NCI-H510A treated with DMSO at 0.1 percent for 48 hours (cell line): ENCODE data around the gene IQGAP3.
A peak's percentile ranks its signal among the peaks of the same experiment; 100 is the strongest.

Experiments used
- DNase-seq: peaks from one replicate; lab custom pipeline; 2025; lab: John Stamatoyannopoulos, UW

The IQGAP3 gene

DNA sequence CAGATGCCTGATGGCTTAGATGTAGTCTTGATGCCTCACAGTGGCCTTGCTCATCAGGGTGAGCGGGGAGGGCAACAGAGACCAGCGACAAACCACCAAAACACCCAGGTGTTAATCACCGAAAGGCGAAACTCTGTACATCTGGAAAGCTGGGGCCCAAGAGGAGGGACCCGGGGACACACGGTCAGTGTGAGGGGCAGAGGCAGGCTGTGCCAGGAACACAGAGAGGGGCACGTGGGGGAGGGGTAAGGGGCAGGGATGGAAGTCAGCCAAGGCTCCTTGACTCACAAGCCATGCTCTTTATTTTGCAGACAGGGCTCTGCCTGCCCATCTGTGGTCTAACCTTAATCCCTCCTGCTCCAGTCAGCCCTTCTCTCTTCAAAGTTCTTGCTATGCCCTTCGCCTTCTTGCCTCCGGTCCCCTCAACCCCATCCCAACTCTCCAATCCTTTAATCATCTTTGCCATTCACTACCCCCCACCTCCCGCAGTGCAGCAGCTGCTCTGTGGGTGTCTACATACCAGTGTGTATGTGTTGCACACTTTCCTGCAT is 76.1 kb downstream of the IQGAP3 start:
- no peak for DNase-seq

- DNase-seq: no peak
These were observed 76.8 kb downstream of the IQGAP3 start for GRCh38 chr1:156495401-156496140.

DNA sequence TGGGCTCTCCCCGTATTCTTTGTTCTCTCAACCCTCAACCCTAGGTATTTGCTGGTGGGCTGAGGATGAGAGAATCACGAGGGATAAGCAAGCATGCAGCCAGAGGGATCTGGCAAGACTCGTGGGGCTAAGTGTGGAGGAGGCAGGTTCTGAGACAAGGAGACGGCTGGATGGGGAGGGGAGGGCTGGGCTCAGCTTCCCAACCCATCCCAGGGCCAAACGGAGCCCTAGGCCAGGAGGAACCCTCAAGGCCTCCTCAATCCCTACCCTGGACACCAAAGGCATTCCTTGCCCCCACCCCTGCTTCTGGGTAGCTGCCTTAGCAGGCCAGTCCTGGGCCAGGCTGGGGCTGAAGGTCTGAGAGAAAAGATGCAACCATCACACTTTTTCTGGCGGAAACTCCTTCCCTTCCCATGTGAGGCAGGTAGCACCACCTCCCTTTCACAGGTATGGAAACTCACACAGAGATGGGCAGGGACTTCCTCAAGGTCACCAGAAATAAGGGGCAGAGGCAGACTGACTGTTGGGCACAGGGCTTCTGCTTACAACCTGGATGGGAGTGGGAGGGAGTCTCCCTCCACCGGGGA is 78.0 kb downstream of the IQGAP3 start:
- no peak for DNase-seq

DNA sequence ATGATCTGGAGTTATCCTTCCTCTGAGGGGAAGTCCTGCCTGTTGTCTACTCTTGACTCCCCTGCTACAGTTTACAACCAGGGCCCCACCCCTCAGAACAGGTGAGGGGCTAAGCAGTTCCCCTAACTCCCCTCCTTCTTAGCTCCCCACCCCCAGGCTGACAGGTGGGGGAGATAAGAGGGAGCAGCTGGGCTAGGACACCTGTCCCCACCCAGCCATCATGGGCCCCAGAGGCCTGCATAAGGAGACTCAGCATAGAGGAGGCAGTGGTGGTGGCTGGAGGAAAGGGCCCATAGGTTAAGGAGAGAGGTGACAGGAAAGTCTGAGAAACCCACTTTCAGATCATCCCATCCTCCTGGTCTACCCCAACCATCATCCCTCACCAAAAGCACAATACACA is 78.6 kb downstream of the IQGAP3 start:
- DNase-seq: no peak

- no peak for DNase-seq
These were observed 79.2 kb downstream of the IQGAP3 start for GRCh38 chr1:156493154-156493631.

- no peak for DNase-seq
These were observed 79.7 kb downstream of the IQGAP3 start for GRCh38 chr1:156492591-156493080.

GRCh38 chr1:156492013-156492590 is 80.3 kb downstream of the IQGAP3 start:
- DNase-seq: no peak

GRCh38 chr1:156491151-156491949 is 81.0 kb downstream of the IQGAP3 start:
- no peak for DNase-seq

DNA sequence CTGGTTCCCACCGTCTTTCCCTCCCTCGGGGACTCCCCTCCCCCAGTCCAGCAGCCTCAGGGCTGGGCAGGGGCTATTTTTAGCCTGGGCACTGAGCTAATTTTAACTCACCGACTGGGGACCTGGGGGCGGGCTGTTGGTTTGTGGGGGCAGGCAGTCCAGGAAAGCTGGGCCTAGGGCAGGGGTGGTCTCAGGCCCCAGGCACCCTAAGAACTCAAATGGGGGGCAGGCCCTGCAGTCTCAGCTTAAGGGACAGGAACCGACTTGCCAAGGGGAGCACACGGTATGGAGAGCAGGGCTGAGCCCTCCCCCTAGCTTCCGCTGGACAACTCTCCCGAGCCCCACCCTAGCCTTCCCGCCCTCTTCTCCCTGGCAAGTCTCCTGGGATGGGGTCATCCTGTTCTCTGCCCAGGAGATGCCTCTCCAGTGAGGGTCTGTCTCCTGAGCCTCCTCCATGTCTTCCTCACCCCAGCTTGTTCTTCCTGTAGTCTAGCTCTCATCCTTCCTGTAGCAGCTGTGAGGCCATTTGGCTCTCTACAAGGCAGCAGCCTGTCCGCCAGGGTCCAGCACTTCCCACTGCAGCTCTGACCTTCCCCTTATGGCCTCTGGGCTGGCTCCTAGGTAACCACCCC is 81.8 kb downstream of the IQGAP3 start:
- peak; percentile 36 for DNase-seq

- DNase-seq: no peak
These were observed 82.5 kb downstream of the IQGAP3 start for GRCh38 chr1:156489935-156490293.

DNA sequence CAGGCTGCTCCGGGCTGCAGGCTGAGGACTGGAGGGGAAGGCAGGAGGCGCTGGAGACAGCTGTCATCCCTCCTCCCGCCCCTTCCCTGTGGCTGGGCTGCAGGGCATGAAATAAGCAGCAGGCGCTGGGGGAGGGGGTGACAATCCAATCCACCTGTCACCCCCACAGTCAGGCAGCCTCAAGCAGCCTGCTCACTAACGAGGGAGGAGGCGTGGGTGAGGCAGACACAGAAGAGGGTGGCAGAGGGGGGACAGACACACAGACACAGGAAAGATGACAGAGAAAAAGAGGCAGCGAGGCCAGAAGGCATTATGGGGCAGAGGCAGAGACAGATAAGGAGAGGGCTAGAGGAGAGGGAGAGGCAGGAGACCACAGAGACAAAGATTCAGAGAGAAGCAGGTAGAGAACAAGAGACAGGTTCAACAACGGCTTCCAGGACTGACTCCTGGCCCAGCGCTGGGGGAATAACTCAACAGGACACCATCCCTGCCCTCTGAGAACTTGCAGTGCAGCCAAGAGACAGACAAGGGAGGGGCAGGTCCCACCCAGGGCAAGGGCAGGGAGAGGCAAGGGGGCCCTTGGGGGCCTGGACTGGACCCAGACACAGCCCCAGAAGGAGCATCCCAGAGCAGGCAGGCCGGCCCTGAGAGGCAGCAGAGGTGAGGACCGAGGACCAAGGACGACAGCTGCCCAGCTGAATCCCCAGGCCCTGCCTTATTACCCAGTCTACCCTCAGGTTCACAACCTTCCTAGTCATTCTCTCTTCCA is 83.0 kb downstream of the IQGAP3 start:
- peak; percentile 95 for DNase-seq

DNA sequence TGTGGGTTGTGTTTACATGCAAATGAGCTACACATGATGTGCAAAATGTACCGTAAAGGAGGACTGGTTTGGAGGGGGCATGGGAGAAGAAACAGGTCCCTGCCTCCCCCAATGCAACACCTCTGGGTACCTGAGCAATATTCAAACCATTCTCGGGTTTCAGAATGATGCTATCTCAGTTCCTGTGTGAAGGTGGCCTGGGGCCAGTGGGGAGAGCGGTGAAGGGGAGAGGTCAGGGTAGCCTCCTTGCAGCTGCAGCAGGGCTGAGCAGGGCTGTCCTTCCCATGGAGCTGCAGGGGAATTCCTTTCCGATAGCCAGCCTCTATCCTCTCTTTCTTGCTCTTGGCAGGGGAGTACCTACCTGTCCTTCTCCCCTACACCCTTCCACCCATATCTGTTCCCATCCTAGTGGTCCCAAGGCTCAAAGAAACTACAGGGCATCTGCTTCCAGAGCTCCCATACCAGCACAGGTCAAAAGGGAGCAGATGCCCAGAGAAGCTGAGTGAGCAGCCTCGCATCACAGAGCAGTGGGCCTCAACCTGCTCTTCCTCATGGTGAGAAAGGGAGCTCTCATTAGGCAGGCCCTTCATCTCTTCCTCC is 83.7 kb downstream of the IQGAP3 start:
- DNase-seq: no peak

DNA sequence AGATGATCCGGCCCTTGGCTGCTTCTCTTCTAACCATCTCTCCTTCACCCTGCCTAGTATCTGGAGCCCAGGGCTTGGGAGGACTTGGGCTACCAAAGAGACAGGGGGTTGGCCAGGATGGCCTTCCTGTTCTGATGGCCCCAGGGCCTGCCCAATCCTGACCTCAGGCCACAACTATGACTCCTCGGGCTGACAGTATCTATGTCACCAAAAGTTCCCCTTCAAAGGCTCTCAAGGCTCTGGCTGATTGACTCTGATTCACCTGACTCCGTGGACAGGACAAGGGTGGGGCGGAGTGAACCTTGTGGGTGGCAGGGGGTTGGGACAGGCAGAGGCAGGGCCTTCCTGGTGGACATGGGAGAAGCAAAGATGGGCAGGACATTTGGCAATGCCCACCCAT is 84.5 kb downstream of the IQGAP3 start:
- no peak for DNase-seq

DNA sequence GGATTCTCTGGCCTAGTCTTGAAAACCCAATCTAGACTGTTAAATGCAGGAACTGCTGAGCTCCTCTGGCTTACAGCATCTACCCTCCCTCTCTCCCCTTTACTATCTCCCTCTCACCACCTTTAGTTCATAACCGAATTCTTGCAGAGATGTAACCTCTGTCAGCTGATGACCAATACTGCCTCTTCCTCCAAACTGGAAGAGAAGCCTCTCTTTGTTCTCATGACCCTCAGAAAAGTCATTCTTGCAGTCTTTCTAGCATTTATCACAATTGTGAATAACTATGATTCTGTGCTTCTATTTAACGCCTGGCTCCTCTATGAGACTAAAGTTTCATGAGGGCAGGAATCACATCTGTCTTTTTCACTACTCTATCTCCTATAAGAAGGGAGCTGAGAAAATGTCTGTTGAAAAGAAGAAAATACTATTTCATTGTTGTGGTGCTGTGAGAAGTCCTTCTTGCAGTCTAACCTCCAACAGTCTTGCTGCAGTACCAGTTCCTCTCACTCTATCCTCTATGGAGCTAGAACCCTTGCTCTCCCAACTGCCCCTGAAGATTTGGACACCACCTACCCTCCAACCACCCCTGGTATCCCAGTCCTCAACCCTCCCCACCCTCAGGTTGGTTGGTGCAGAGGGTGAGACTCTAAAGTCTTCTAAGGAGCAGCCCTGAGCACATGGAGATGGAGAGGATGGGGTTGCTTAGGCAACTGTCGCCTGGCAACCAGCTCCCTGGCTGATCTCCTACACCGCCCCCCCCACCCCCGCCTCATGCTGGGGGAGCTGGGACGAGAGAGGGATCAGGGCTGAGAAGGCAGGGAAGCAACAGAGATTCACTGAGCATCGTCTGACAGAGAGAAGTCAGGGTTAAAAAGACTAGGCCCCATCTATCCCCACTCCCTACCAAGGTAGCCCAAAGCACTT is 85.7 kb downstream of the IQGAP3 start:
- DNase-seq: no peak

GRCh38 chr1:156485984-156486383 is 86.4 kb downstream of the IQGAP3 start:
- no peak for DNase-seq

- DNase-seq: no peak
These were observed 87.8 kb downstream of the IQGAP3 start for GRCh38 chr1:156484480-156485058.

GRCh38 chr1:156483397-156483796 is 89.0 kb downstream of the IQGAP3 start:
- no peak for DNase-seq

- no peak for DNase-seq
These were observed 90.1 kb downstream of the IQGAP3 start for GRCh38 chr1:156482276-156482675.

DNA sequence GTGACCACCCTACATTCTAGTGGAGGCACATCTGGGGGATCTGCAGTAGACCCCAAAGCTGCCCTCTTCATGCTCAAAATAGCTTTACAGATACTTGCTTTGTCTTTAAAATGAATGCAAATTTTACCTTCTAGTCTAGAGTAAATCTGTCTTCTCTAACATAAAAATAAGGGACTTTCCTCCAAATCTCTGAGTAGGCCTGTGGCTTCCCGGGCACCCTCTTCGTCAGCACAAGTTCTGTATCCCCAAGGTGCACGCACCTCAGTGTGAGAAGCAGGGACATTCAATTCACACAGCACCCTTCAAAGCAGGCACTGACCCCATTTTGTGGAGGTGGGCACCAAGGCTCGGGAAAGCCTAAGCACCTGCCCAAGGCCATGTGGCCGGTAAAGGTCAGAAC is 90.8 kb downstream of the IQGAP3 start:
- no peak for DNase-seq
